H7 (cell line): ENCODE results near the gene PCGF3. TPM values are rescaled to one million over a fixed set of nuclear protein-coding genes. Genes with fewer than 3 reads are reported as not detected.

Source experiments
- DNase-seq: peaks from one replicate; pipeline ENCODE4 v3.0.0; 2012
- H3K27me3 ChIP-seq: 2 replicates; pipeline ENCODE4 v1.6.0; 2011; ENCODE audit warnings: mild to moderate bottlenecking, low read length; ENCODE audit not compliant: control insufficient read depth, insufficient read depth
- H3K36me3 ChIP-seq: replicated peaks from 2 replicates; pipeline ENCODE4 v1.5.1; 2011; ENCODE audit warnings: low read length; ENCODE audit not compliant: control insufficient read depth, insufficient read depth
- H3K4me3 ChIP-seq: 2 replicates; pipeline ENCODE4 v1.5.1; 2011; ENCODE audit warnings: low read depth, mild to moderate bottlenecking, control low read depth, low read length, moderate library complexity; ENCODE audit not compliant: insufficient read depth
- total RNA-seq: library from RNA; depleted of rRNA; stranded (reverse); fragments of >200 nt; shearing (Covaris generic); gene quantifications from 2 replicates; pipeline ENCODE4 v1.2.3, GENCODE V29; 2014

Gene PCGF3
- total RNA-seq, 1 experiment from 2014 or later: 53.6 TPM

- Histone ChIP-seq H3K4me3 (peak overlapping the region; percentile 99), H3K36me3 (peaks cover 11% of the 10 kb centered on the region), H3K27me3 (peaks cover 26% of the 10 kb centered on the region)
- peak; percentile 100 for DNase-seq
These were observed 76.0 kb downstream of the PCGF3 start for GRCh38 chr4:781493-782216.

- DNase-seq: peak; percentile 45
- Histone ChIP-seq H3K36me3 (peaks cover 3% of the 10 kb centered on the region), H3K4me3 (no peak overlapping the region), H3K27me3 (peaks cover 27% of the 10 kb centered on the region)
These were observed 79.0 kb downstream of the PCGF3 start for GRCh38 chr4:784401-785331.

- Histone ChIP-seq H3K4me3 (peak overlapping the region; percentile 16; the same call in 1 of the 2 replicates), H3K36me3 (no peaks in the 10 kb centered on the region), H3K27me3 (peaks cover 27% of the 10 kb centered on the region)
- peak; percentile 78 for DNase-seq
These were observed 79.9 kb downstream of the PCGF3 start for GRCh38 chr4:785332-786073.

DNA sequence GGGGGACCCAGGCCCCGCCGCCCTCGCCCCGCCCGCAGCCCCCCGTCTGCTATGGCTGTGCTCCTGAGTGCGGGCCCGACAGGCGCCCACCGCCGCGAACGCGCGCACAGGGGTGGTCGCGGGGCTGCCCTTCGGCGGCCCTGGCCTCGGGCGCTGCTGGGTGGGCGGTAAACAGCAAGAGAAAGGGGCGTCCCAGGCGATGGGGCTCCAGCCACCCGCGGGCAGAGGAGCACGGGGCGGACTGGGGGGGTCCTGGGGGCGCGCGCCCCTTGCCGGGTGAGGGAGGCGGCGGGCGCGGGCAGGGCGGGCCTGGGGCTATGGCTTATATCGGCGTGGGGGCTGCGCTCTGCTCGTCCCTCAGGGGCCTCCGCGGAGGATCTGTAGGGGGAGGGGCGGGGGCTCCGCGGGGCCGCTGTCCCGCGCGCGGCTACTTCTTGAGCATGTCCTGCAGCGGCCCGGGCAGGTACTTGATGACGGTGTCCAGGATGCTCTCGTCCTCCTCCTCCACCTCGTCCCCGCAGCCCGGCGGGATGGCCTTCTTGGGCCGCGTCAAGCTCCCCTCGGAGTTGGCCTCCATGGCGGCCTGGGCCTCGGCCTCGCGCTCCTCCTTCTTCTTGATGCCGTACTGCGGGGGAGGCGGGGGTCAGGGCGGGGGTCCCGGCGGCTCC, 80.6 kb downstream of the PCGF3 start:
- peak; percentile 76 for DNase-seq
- Histone ChIP-seq H3K4me3 (peak overlapping the region; percentile 16; the same call in 1 of the 2 replicates), H3K27me3 (peaks cover 27% of the 10 kb centered on the region), H3K36me3 (no peaks in the 10 kb centered on the region)

DNA sequence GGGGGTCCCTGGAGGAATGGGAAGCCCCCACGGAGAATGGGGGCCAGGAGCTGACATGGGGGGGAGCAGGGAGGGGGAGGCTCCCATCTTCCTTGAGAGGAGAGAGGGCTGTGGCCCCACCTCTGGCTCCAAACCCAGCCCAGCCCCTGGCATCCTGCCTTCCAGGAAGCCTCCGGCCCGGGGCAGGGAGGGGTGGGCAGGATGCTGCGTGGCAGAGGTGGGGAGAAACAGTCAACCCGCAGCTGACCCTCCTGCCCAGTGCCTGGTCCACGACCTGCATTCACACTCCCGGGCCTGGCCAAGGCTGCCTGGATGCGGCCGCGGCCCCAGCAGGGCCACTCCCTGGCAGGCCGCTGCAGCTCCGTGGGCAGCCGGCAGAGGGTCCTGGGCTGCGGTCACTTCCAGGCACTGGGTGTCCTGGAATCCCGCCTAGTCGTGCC, 81.2 kb downstream of the PCGF3 start:
- peak; percentile 78 for DNase-seq
- H3K4me3 ChIP-seq: no peak overlapping the region
- H3K27me3 ChIP-seq: peaks cover 27% of the 10 kb centered on the region
- no peaks in the 10 kb centered on the region for H3K36me3 ChIP-seq

GRCh38 chr4:787561-787981, 81.9 kb downstream of the PCGF3 start:
- H3K27me3 ChIP-seq: peaks cover 27% of the 10 kb centered on the region
- no peaks in the 10 kb centered on the region for H3K36me3 ChIP-seq
- DNase-seq: peak; percentile 35
- no peak overlapping the region for H3K4me3 ChIP-seq

GRCh38 chr4:788006-788635, 82.5 kb downstream of the PCGF3 start:
- no peaks in the 10 kb centered on the region for H3K36me3 ChIP-seq
- no peak overlapping the region for H3K4me3 ChIP-seq
- DNase-seq: no peak
- peaks cover 27% of the 10 kb centered on the region for H3K27me3 ChIP-seq

DNA sequence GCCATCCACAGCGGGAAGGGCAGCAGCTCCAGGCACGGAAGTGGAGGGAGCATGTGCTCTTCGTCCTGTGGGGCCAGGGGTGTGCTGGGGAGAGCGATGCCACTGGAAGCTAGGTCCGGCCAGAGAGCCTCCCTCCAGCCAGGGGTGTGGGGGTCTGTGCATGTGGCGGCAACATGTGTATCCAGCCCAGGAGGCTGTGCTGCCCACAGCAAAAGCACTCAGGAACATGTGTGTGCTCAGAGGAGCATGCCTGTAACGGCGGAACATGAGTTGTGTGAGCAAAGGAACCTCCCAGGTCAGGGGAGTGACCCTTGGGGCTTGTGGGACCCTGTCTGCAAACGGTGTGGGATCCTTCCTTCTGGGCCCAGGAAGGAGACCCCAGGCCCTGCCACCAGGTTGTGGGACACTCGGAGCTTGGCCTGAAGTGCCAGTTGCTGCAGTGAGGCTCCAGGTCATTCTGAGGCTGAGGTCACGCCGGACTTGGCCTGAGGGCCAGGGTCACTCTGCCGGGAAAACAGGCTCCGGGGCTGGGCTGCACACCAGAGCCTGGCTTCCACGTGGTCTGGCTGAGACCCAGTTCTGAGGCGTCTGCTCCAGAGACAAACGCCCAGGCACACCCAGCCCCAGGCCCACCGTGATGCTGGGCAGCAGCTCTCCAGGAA, 83.1 kb downstream of the PCGF3 start:
- H3K4me3 ChIP-seq: no peak overlapping the region
- H3K27me3 ChIP-seq: peaks cover 23% of the 10 kb centered on the region
- no peak for DNase-seq
- no peaks in the 10 kb centered on the region for H3K36me3 ChIP-seq

DNA sequence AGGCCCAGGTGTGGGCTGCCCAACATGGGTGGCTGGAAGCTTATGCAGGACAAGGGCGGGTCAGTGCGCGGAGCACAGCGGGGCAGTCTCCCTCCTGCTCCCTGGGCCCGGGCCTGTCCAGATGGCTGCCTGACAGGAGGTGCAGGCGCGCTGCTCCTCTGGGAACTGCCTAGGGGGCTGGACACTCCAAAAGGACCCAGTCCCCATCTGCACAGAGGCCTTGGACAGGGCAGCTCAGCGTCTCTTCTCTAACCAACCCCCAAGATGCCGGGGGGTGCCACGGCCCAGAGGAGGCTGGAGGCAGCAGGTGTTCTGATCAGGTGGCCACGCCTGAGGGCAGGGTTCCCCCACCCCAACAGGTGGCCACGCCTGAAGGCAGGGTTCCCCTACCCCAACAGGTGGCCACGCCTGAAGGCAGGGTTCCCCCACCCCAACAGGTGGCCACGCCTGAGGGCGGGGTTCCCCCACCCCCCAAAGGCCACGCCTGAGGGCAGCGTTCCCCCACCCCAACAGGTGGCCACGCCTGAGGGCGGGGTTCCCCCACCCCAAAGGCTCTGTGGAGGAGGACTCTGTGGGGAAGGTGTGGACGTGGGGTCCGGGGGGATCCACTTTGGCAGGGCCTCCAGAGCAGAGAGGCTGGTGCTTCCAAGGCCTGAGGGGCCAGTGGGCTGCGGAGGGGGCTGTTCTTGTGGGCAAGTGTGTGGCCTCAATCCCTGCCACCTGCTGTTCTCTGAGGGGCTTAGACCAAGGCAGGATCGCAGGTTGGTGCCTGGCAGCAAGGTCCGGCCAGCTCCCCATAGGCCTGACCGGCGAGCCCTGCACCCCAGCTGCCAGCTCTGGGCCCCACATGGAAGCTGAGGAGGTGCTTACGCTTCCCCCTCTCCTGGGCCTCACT, 84.2 kb downstream of the PCGF3 start:
- no peak for DNase-seq
- H3K4me3 ChIP-seq: no peak overlapping the region
- no peaks in the 10 kb centered on the region for H3K36me3 ChIP-seq
- peaks cover 22% of the 10 kb centered on the region for H3K27me3 ChIP-seq

GRCh38 chr4:790466-790820, 84.8 kb downstream of the PCGF3 start:
- DNase-seq: no peak
- Histone ChIP-seq H3K4me3 (no peak overlapping the region), H3K27me3 (peaks cover 23% of the 10 kb centered on the region; the same call in 1 of the 2 replicates), H3K36me3 (no peaks in the 10 kb centered on the region)

DNA sequence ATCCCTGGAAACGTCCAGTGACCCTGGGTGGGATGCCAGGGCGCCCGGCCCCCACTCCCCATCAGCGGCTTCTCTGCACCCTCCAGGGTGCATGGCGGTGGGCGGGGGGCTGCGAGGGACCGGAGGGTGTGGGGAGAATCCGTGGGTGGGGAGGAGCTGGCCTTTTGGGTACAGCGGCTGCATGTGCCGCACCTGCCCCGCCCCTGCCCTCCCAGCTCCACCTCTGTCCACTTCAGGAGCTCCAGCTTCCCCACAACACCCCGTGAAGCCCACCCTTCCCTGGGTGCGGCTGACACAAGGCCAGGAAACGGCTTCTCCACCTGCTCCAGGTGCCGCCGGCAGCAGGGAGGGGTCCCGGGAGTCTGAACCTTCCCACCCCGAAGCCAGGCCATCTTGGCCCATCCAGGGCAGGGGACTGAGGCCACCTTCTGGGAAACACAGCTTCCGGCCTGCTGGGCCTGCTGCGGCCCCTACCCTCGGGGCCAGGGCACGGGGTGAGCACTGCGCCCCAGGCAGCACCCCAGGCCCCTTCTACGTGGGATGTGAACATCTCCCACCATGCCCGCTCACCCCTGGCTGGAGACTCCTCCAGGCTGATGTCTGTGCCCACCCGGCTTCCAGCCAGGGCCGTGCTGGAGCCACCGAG, 85.7 kb downstream of the PCGF3 start:
- H3K4me3 ChIP-seq: no peak overlapping the region
- H3K36me3 ChIP-seq: no peaks in the 10 kb centered on the region
- DNase-seq: peak; percentile 43
- peaks cover 20% of the 10 kb centered on the region; the same call in 1 of the 2 replicates for H3K27me3 ChIP-seq
